Measurements from ENCODE around the gene AOPEP.
"Not testable (repeated sequence)": the region's sequence is repeated elsewhere in the genome, so short reads cannot be mapped to it uniquely, and the experiment has no call there.

Gene AOPEP

GRCh38 chr9:94965631-94966030 is 239.1 kb downstream of the AOPEP start:
- DNase-seq (ENCODE audit: low read depth) = not testable (repeated sequence)

- not testable (repeated sequence) for DNase-seq (ENCODE audit: low read depth)
These were observed 239.5 kb downstream of the AOPEP start for GRCh38 chr9:94966046-94966445.

GRCh38 chr9:94967482-94967881 is 241.0 kb downstream of the AOPEP start:
- no peak for DNase-seq (ENCODE audit: low read depth)

GRCh38 chr9:94971378-94972131 is 245.1 kb downstream of the AOPEP start:
- DNase-seq (ENCODE audit: low read depth) = no peak

GRCh38 chr9:94973451-94973941 is 247.0 kb downstream of the AOPEP start:
- DNase-seq (ENCODE audit: low read depth) = no peak

GRCh38 chr9:94974154-94974879 is 247.8 kb downstream of the AOPEP start:
- DNase-seq (ENCODE audit: low read depth) = no peak

GRCh38 chr9:94975480-94975879 is 249.0 kb downstream of the AOPEP start:
- no peak for DNase-seq (ENCODE audit: low read depth)

DNA sequence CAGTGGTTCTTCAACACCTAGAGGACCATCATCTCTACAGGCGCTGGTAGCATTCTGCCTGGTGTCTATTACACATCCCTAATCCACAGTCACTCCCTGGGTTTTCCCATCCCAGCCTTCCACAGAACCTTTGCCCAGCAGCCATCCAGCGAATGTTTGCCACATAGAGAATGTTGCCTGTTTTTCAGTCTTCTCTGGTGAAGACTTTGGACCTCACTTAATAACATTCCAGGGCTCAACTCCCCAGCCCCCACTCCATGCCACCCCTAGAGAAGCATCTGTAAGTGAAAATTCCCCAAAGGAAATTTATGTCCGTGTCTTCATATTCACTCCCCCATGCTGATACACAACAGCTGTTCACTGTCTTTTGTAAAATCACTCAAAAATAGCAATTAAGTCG is 249.6 kb downstream of the AOPEP start:
- no peak for DNase-seq (ENCODE audit: low read depth)

DNA sequence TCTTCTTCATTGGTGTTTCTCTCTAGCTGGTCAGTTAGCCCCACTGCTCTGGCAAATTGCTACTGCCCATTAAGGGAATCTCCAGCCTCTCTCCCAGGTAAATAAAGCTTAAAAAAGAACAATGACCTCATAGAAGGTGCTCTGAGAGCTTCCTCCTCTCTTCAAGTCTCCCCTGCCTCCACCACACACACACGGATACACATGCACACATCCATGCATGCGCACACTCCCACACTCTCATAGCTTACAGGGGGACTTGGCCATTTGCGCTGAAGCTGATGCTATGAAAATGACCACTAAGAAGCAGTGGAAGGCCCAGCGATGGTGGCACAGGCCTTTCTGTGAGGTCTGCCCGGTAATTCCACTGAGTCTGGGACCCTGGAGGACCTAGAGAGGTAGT is 250.9 kb downstream of the AOPEP start:
- no peak for DNase-seq (ENCODE audit: low read depth)

DNA sequence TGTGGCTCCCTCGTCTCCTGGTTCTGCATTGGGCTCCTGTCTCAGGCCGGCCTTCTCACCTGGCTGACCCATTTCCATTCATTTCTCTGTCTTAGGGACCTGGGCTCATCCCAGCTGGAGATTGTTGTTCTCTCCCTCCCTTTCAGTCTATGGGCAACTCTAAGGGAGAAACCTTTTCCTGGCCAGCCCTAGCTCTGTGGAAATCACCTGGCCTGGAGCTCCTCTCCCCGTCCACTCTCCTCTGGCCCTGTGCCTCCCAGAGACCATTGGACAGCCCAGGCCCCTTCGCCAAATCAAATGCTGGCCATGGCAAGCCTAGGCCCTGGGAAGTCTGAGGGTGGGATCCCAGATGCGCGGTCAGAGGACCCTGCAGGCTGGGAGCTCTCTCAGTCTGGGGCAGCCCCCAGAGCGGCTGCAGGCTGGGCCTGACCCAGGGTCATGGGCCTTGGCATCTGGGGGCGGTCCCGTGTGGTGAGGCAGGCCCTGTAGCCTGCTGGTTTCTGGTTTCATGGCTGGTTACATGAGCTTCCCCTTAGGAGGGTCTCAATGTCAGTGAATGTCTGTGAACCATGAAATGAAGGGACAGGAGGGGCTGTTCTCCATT is 253.5 kb downstream of the AOPEP start:
- no peak for DNase-seq (ENCODE audit: low read depth)

- no peak for DNase-seq (ENCODE audit: low read depth)
These were observed 254.6 kb downstream of the AOPEP start for GRCh38 chr9:94980947-94981722.

DNA sequence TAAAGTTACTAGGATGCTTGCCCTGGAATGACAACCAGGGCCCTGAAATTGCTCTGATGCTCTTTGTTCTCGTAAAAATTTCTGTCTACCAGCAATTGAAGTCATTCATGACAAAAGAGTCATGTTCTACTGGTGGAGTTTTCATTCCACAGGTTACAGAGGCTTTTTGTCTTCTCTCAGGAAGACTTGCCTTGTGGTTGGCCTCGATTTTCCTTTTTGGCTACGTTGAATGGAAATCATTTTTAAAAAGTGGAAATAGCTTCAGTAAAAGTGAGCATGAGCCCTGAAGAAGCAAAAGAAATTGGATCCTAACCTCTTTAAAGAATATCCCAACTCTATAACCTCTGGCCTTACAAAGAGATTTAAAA is 255.2 kb downstream of the AOPEP start:
- DNase-seq (ENCODE audit: low read depth) = no peak

GRCh38 chr9:94982211-94982610 is 255.7 kb downstream of the AOPEP start:
- DNase-seq (ENCODE audit: low read depth) = no peak

- DNase-seq (ENCODE audit: low read depth) = no peak
These were observed 257.1 kb downstream of the AOPEP start for GRCh38 chr9:94983552-94983951.

GRCh38 chr9:94984891-94985476 is 258.5 kb downstream of the AOPEP start:
- DNase-seq (ENCODE audit: low read depth) = no peak

- DNase-seq (ENCODE audit: low read depth) = no peak
These were observed 259.1 kb downstream of the AOPEP start for GRCh38 chr9:94985649-94986048.

DNA sequence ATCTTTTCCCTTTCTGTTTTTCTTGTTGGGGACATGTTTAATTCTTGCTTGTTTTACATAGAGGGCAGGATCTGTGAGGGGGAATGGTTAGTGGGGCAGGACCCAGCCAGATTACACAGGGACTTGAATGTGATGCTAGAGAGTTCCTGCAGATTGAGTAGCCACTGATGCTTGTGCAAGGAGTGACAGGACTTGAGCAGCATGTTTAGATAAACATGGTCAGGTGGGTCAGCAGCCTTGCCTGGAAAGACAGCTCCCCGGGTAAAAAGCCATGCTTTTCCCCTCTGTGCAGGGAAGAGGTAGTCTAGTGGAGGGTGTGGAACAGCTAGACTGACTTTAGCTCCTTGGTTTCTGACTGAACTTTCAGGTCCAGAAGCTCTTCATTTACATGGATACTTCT is 261.2 kb downstream of the AOPEP start:
- DNase-seq (ENCODE audit: low read depth) = no peak

DNA sequence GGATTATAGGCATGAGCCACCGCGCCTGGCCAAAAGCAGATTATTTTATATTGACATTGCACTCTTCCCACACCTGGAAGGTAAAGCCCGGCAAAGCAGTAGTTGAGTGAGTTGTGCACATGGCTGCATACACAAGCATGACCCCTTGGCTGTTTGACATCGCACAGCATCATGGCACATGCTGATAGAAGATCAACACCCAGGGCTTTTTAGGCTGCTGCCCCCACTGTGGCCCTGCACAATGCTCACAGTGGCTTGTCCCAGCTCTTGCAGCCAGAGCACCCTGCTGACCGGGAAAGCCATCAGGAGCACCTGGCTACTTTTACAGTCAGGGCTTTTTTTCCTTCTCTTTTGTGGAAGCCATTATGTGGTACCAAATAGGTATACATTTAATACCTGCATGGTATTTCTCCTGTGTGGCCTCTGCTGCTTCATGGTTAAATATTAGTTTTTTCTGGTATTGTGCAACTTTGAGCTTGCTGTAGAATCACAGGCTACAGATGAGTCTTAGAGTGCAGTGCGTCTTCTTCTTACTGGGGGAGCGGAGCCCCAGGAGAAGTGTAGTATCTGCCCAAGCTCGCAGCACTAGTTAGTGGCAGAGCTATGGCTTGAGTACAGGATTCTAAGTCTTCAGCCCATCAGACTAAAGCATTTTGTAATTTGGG is 264.5 kb downstream of the AOPEP start:
- DNase-seq (ENCODE audit: low read depth) = no peak

GRCh38 chr9:94991961-94992907 is 265.7 kb downstream of the AOPEP start:
- DNase-seq (ENCODE audit: low read depth) = no peak

GRCh38 chr9:94993160-94993820 is 266.8 kb downstream of the AOPEP start:
- no peak for DNase-seq (ENCODE audit: low read depth)

Data from stimulated activated CD8-positive, alpha-beta memory T cell treated with anti-CD3 and anti-CD28 coated beads, Interleukin-15, amount 100 ng/mL, for 24 hours (primary cell).